ENCODE measurements around the gene TAC4. TPM values are rescaled to one million over a fixed set of nuclear protein-coding genes. Genes with fewer than 3 reads are reported as not detected.
A peak's percentile ranks its signal among the peaks of the same experiment; 100 is the strongest.

The TAC4 gene
- total and polyA plus RNA-seq, 10 of the 15 experiments (the other 5 are each of a cell fraction or from before 2014, with no cell fraction given) = not detected

DNA sequence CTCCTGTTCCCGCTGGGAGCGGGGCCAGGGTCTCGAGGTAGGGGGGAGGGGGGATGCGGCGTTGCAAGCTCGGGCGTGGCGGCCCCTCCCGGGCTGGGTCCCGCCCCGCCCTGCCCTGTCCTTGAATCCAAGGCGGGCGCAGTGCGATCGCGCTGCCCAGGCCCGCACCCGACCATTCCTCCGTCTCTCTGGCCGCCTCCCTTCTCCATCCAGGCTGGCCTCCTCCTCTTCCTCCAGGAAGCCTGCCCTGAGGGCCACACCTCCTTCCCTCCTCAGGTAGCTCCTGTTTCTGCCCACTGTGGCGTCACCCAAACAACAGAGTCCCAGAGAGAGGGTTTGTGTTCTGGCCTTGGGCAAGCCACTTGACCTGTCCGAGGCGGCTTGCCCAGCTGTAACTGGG lies 43.0 kb upstream of the TAC4 start:
- WGBS (ENCODE audit: insufficient coverage, insufficient replicate concordance, low lambda C conversion rate, missing lambda C conversion rate) = 40% methylated on average over 6 of the region's 23 CpGs
- ChIA-PET CTCF (no interaction called here), SMC1A (ENCODE audit: uncharacterized antibody, unreplicated experiment) (no interaction called here), POLR2A (no interaction called here), RAD21 (ENCODE audit: unreplicated experiment) (no interaction called here)
- BruUV-seq (replicated peaks) = no TSS peak
- no peaks in the 10 kb centered on the region for H3K9me3 ChIP-seq (replicated peaks; ENCODE audit: control insufficient read depth, insufficient read depth, low read length)
- H4K20me1 ChIP-seq (ENCODE audit: control insufficient read depth, insufficient read depth) = no peaks in the 10 kb centered on the region
- no peak for ATAC-seq
- H3K79me2 ChIP-seq (ENCODE audit: control insufficient read depth, insufficient read depth, low read length) = no peaks in the 10 kb centered on the region
- no peak overlapping the region for H3K4me3 ChIP-seq
- H3K27ac ChIP-seq (ENCODE audit: control insufficient read depth, insufficient read depth) = no peak overlapping the region
- TF ChIP-seq RUNX3 (IDR thresholded peaks at IDR 0.05; ENCODE audit: low read length) = no peak
- H3K36me3 ChIP-seq (ENCODE audit: control insufficient read depth in 2 of 2, insufficient read depth in 2 of 2, low read length in 1 of 2) = no peaks in the 10 kb centered on the region
- FAIRE-seq = no peak
- DNase-seq (ENCODE audit: low read depth, low spot score) = no peak
- peaks cover 5 to 9% of the 10 kb centered on the region in 2 experiments for H3K27me3 ChIP-seq (replicated peaks in 1 of 2; ENCODE audit: control insufficient read depth in 2 of 2, insufficient read depth in 2 of 2, low read length in 1 of 2)
- no peaks in the 10 kb centered on the region for H3K4me1 ChIP-seq (ENCODE audit: control insufficient read depth, insufficient read depth, low read length)
- in situ Hi-C loops (cut with MboI) = no loop called here
- H3K4me2 ChIP-seq (ENCODE audit: control insufficient read depth, insufficient read depth) = no peak overlapping the region
- intact Hi-C loops (cut with micrococcal nuclease; ENCODE audit: unreplicated experiment) = no loop called here
- no peak overlapping the region for H2AFZ ChIP-seq (ENCODE audit: control insufficient read depth, low read depth, low read length)
- no peak overlapping the region for H3K9ac ChIP-seq (ENCODE audit: control insufficient read depth, insufficient read depth, low read length)

DNA sequence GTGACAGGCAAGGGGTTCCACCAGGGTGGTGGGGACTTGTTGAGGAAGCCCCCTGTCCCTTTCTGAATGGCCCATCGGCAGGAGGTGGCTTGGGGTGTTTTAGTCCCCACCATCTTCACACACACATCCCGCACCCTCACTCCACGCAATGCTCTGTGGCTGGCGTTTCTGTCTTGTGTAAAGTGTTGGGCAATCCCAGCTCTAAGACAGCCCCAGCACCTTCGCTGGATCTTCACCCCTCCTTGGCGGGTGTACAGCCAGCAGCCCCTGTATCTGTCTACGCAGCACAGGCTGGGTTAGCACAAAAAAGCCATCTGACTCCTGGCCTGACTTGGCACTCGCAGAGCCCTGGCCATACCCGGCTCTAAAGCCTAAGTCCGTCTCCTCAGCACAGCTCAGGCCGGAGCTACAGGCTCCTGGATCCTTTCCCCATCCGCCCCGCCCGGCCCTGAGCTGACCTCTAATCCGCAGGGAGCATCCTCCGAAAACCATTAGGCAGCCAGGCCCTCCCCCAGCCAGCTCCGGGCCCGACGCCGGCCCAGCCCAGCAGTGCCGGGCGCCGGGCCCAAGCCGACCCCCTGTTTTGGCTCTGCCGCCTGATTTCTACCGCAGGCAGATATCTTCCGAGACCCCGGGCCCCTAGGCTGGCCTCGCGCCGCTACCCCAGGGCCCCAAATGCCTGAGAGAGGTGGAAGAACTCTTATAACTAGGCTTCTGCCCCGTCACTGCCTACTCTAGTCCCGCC lies 42.4 kb upstream of the TAC4 start:
- no peaks in the 10 kb centered on the region for H4K20me1 ChIP-seq (ENCODE audit: control insufficient read depth, insufficient read depth)
- ChIA-PET RAD21 (ENCODE audit: unreplicated experiment) (no interaction called here), CTCF (interaction anchor here (2.8 kb wide), 1 partner anchor 107 kb away, joined by 13 read pairs; no protein-coding TSS in a partner anchor), SMC1A (ENCODE audit: uncharacterized antibody, unreplicated experiment) (no interaction called here), POLR2A (no interaction called here)
- in situ Hi-C loops (cut with MboI) (no loop called here), intact Hi-C loops (cut with micrococcal nuclease; ENCODE audit: unreplicated experiment) (no loop called here)
- no peak overlapping the region for H3K4me3 ChIP-seq
- no peaks in the 10 kb centered on the region for H3K9me3 ChIP-seq (replicated peaks; ENCODE audit: control insufficient read depth, insufficient read depth, low read length)
- no peak overlapping the region for H3K9ac ChIP-seq (ENCODE audit: control insufficient read depth, insufficient read depth, low read length)
- FAIRE-seq = no peak
- no peak for DNase-seq (ENCODE audit: low read depth, low spot score)
- no TSS peak for BruUV-seq (replicated peaks)
- no peaks in the 10 kb centered on the region for H3K4me1 ChIP-seq (ENCODE audit: control insufficient read depth, insufficient read depth, low read length)
- no peak overlapping the region for H2AFZ ChIP-seq (ENCODE audit: control insufficient read depth, low read depth, low read length)
- no peak overlapping the region for H3K4me2 ChIP-seq (ENCODE audit: control insufficient read depth, insufficient read depth)
- TF ChIP-seq SUZ12 (IDR thresholded peaks at IDR 0.05; ENCODE audit: unreplicated experiment) = peak; percentile 49
- TF ChIP-seq, protein P1, sequence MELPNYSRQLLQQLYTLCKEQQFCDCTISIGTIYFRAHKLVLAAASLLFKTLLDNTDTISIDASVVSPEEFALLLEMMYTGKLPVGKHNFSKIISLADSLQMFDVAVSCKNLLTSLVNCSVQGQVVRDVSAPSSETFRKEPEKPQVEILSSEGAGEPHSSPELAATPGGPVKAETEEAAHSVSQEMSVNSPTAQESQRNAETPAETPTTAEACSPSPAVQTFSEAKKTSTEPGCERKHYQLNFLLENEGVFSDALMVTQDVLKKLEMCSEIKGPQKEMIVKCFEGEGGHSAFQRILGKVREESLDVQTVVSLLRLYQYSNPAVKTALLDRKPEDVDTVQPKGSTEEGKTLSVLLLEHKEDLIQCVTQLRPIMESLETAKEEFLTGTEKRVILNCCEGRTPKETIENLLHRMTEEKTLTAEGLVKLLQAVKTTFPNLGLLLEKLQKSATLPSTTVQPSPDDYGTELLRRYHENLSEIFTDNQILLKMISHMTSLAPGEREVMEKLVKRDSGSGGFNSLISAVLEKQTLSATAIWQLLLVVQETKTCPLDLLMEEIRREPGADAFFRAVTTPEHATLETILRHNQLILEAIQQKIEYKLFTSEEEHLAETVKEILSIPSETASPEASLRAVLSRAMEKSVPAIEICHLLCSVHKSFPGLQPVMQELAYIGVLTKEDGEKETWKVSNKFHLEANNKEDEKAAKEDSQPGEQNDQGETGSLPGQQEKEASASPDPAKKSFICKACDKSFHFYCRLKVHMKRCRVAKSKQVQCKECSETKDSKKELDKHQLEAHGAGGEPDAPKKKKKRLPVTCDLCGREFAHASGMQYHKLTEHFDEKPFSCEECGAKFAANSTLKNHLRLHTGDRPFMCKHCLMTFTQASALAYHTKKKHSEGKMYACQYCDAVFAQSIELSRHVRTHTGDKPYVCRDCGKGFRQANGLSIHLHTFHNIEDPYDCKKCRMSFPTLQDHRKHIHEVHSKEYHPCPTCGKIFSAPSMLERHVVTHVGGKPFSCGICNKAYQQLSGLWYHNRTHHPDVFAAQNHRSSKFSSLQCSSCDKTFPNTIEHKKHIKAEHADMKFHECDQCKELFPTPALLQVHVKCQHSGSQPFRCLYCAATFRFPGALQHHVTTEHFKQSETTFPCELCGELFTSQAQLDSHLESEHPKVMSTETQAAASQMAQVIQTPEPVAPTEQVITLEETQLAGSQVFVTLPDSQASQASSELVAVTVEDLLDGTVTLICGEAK (IDR thresholded peaks at IDR 0.05; ENCODE audit: borderline replicate concordance) = no peak
- ATAC-seq = no peak
- no peak overlapping the region for H3K27ac ChIP-seq (ENCODE audit: control insufficient read depth, insufficient read depth)
- peaks cover 5 to 9% of the 10 kb centered on the region in 2 experiments for H3K27me3 ChIP-seq (replicated peaks in 1 of 2; ENCODE audit: control insufficient read depth in 2 of 2, insufficient read depth in 2 of 2, low read length in 1 of 2)
- H3K79me2 ChIP-seq (ENCODE audit: control insufficient read depth, insufficient read depth, low read length) = no peaks in the 10 kb centered on the region
- WGBS (ENCODE audit: insufficient coverage, insufficient replicate concordance, low lambda C conversion rate, missing lambda C conversion rate) = 30% methylated on average over 33 of the region's 33 CpGs
- H3K36me3 ChIP-seq (ENCODE audit: control insufficient read depth in 2 of 2, insufficient read depth in 2 of 2, low read length in 1 of 2) = no peaks in the 10 kb centered on the region
